Loucy (cell line): ENCODE measurements around the gene SLC7A8.

Experiments
- H2AFZ ChIP-seq: fragments of 200-600 bp; sonication (generic); 2 replicates; pipeline ENCODE4 v1.6.0; 2016; ENCODE audit warnings: antibody characterized with exemption, mild to moderate bottlenecking, low read length, moderate library complexity
- H3F3A ChIP-seq: fragments of 200-600 bp; 2 replicates; pipeline ENCODE4 v1.6.0; 2016; ENCODE audit warnings: antibody characterized with exemption, low read depth, mild to moderate bottlenecking
- H3K27me3 ChIP-seq: fragments of 200-600 bp; sonication (generic); 2 replicates; pipeline ENCODE4 v1.6.1; 2014; ENCODE audit warnings: low read length, mild to moderate bottlenecking; ENCODE audit not compliant: insufficient read depth, poor library complexity, severe bottlenecking
- H3K36me3 ChIP-seq: fragments of 200-600 bp; sonication (generic); 2 replicates; pipeline ENCODE4 v1.6.1; 2016; ENCODE audit warnings: low read length; ENCODE audit not compliant: insufficient read depth
- H3K4me1 ChIP-seq: fragments of 200-600 bp; sonication (generic); 2 replicates; pipeline ENCODE4 v1.5.1; 2014; ENCODE audit warnings: low read length, mild to moderate bottlenecking; ENCODE audit not compliant: insufficient read depth, poor library complexity, severe bottlenecking
- H3K4me2 ChIP-seq: fragments of 200-600 bp; sonication (generic); 2 replicates; pipeline ENCODE4 v1.6.0; 2014; ENCODE audit warnings: antibody characterized with exemption, low read length, low read depth, mild to moderate bottlenecking; ENCODE audit not compliant: poor library complexity, severe bottlenecking
- H3K4me3 ChIP-seq: fragments of 200-600 bp; sonication (generic); 2 replicates; pipeline ENCODE4 v1.5.1; 2014; ENCODE audit warnings: low read length, mild to moderate bottlenecking, mixed read lengths; ENCODE audit not compliant: poor library complexity, severe bottlenecking
- H3K79me2 ChIP-seq: fragments of 200-600 bp; sonication (generic); 2 replicates; pipeline ENCODE4 v1.6.1; 2014; ENCODE audit warnings: low read length; ENCODE audit not compliant: insufficient read depth
- H3K9ac ChIP-seq: fragments of 200-600 bp; sonication (generic); 2 replicates; pipeline ENCODE4 v1.6.0; 2014; ENCODE audit warnings: mild to moderate bottlenecking, low read depth, low read length, moderate library complexity; ENCODE audit not compliant: poor library complexity, severe bottlenecking
- H3K9me2 ChIP-seq: fragments of 200-600 bp; sonication (generic); replicated peaks from 2 replicates; pipeline ENCODE4 v1.6.1; 2016; ENCODE audit warnings: low read depth, low read length, mixed read lengths
- H3K9me3 ChIP-seq: fragments of 200-600 bp; sonication (generic); 2 replicates; pipeline ENCODE4 v1.6.1; 2014; ENCODE audit warnings: mild to moderate bottlenecking, antibody characterized with exemption, low read length, low read depth; ENCODE audit not compliant: insufficient read depth
- H4K20me1 ChIP-seq: fragments of 200-600 bp; sonication (generic); 2 replicates; pipeline ENCODE4 v1.6.0; 2014; ENCODE audit warnings: antibody characterized with exemption, low read length, mild to moderate bottlenecking; ENCODE audit not compliant: insufficient read depth, poor library complexity, severe bottlenecking
- CTCF ChIP-seq: fragments of 200-600 bp; sonication (generic); conservative IDR thresholded peaks from 2 replicates; pipeline ENCODE4 v1.5.1; 2014; ENCODE audit warnings: mild to moderate bottlenecking, antibody characterized with exemption, low read length
- EZH2phosphoT487 ChIP-seq: fragments of 200-600 bp; IDR thresholded peaks from 2 replicates; pipeline ENCODE4 v1.6.1; 2018; ENCODE audit warnings: antibody characterized with exemption, mild to moderate bottlenecking, moderate library complexity, borderline replicate concordance

SLC7A8 gene

GRCh38 chr14:23153851-23154796 is 29.3 kb downstream of the SLC7A8 start:
- peak overlapping the region; percentile 63 for H2AFZ ChIP-seq
- H3K79me2 ChIP-seq = no peaks in the 10 kb centered on the region
- H3K9me2 ChIP-seq = no peaks in the 10 kb centered on the region
- H3K9me3 ChIP-seq = no peaks in the 10 kb centered on the region
- peaks cover 24% of the 10 kb centered on the region for H3K27me3 ChIP-seq
- no peak for TF ChIP-seq CTCF
- TF ChIP-seq EZH2phosphoT487 = no peak
- H4K20me1 ChIP-seq = no peaks in the 10 kb centered on the region
- no peak overlapping the region for H3K9ac ChIP-seq
- no peaks in the 10 kb centered on the region for H3F3A ChIP-seq
- H3K36me3 ChIP-seq = no peaks in the 10 kb centered on the region
- peak overlapping the region; percentile 68 for H3K4me2 ChIP-seq
- peaks cover 15% of the 10 kb centered on the region for H3K4me1 ChIP-seq
- H3K4me3 ChIP-seq = peak overlapping the region; percentile 61

- Histone ChIP-seq H3K4me2 (no peak overlapping the region), H3K9me2 (no peaks in the 10 kb centered on the region), H4K20me1 (no peaks in the 10 kb centered on the region), H2AFZ (no peak overlapping the region), H3F3A (no peaks in the 10 kb centered on the region), H3K36me3 (no peaks in the 10 kb centered on the region), H3K27me3 (peaks cover 12% of the 10 kb centered on the region), H3K9ac (no peak overlapping the region), H3K9me3 (no peaks in the 10 kb centered on the region), H3K79me2 (no peaks in the 10 kb centered on the region), H3K4me3 (no peak overlapping the region), H3K4me1 (peaks cover 15% of the 10 kb centered on the region)
- no peak for TF ChIP-seq CTCF
- no peak for TF ChIP-seq EZH2phosphoT487
These were observed 32.1 kb downstream of the SLC7A8 start for GRCh38 chr14:23151342-23151741.

GRCh38 chr14:23149745-23150144 is 33.7 kb downstream of the SLC7A8 start:
- no peak overlapping the region for H2AFZ ChIP-seq
- H3K79me2 ChIP-seq = no peaks in the 10 kb centered on the region
- H4K20me1 ChIP-seq = no peaks in the 10 kb centered on the region
- no peaks in the 10 kb centered on the region for H3K36me3 ChIP-seq
- H3K4me2 ChIP-seq = no peak overlapping the region
- H3F3A ChIP-seq = no peaks in the 10 kb centered on the region
- no peaks in the 10 kb centered on the region for H3K9me3 ChIP-seq
- H3K9ac ChIP-seq = no peak overlapping the region
- TF ChIP-seq EZH2phosphoT487 (no peak), CTCF (no peak)
- no peak overlapping the region for H3K4me3 ChIP-seq
- H3K27me3 ChIP-seq = peaks cover 10% of the 10 kb centered on the region
- H3K9me2 ChIP-seq = no peaks in the 10 kb centered on the region
- H3K4me1 ChIP-seq = peaks cover 8% of the 10 kb centered on the region
